CD4-positive, alpha-beta T cell (primary cell): ENCODE data around the gene GGA2. TPM values are rescaled to one million over a fixed set of nuclear protein-coding genes. Genes with fewer than 3 reads are reported as not detected.
"Not testable (repeated sequence)": the region's sequence is repeated elsewhere in the genome, so short reads cannot be mapped to it uniquely, and the experiment has no call there.

Experiments used
- ATAC-seq: fragments of 200-7000 bp; cut with Tn5 transposase; one replicate; pipeline ENCODE4 v1.10.0; 2022; ENCODE audit warnings: mild to moderate bottlenecking; ENCODE audit not compliant: poor library complexity
- CTCF ChIA-PET: fragments of 350-600 bp; sonication (Branson Sonifier 250); formaldehyde crosslinking; loops from one replicate; lab custom pipeline; 2021; ENCODE audit warnings: antibody characterized with exemption, inconsistent platforms; lab: Charles Lee
- POLR2A ChIA-PET: fragments of 350-600 bp; sonication (Branson Sonifier 250); formaldehyde crosslinking; loops from one replicate; lab custom pipeline; 2021; ENCODE audit warnings: antibody characterized with exemption, inconsistent platforms; lab: Charles Lee
- DNase-seq, 14 experiments: peaks; one replicate each; pipeline ENCODE4 v3.0.0-alpha.2; 2013 to 2020; ENCODE audit warnings: mixed read lengths in 2 of 14
- H3K27ac ChIP-seq, 2 donors: one replicate each; pipeline versions ENCODE4 v1.5.1 to v1.7.0; 2013; ENCODE audit warnings: low read length in 2 of 2, low read depth in 1 of 2, mild to moderate bottlenecking in 1 of 2
- H3K27me3 ChIP-seq, 2 experiments: 1 replicate in 1 of 2; 2 replicates in 1 of 2; pipeline versions ENCODE4 v1.6.1 to v1.7.0; 2013; ENCODE audit warnings: low read length in 2 of 2, control low read depth in 1 of 2, mild to moderate bottlenecking in 1 of 2, moderate library complexity in 1 of 2; ENCODE audit not compliant: insufficient read depth in 2 of 2, control insufficient read depth in 1 of 2
- H3K36me3 ChIP-seq: one replicate; pipeline ENCODE4 v1.6.1; 2013; ENCODE audit warnings: low read length, control low read depth; ENCODE audit not compliant: insufficient read depth
- H3K4me1 ChIP-seq: one replicate; pipeline ENCODE4 v1.6.1; 2013; ENCODE audit warnings: low read length, control low read depth; ENCODE audit not compliant: insufficient read depth
- H3K4me3 ChIP-seq: one replicate; pipeline ENCODE4 v1.5.1; 2013; ENCODE audit warnings: mild to moderate bottlenecking, low read length, moderate library complexity
- H3K9me3 ChIP-seq, 2 experiments: 1 replicate in 1 of 2; 2 replicates in 1 of 2; pipeline versions ENCODE4 v1.6.1 to v1.7.0; 2013; ENCODE audit warnings: low read length in 2 of 2, mild to moderate bottlenecking in 2 of 2, control low read depth in 1 of 2, moderate library complexity in 1 of 2; ENCODE audit not compliant: control insufficient read depth in 1 of 2, insufficient read depth in 1 of 2
- H3K27ac Mint-ChIP-seq: one replicate; pipeline ENCODE4 v1.8.0; 2020; ENCODE audit warnings: mixed read lengths
- H3K27me3 Mint-ChIP-seq: one replicate; pipeline ENCODE4 v1.8.0; 2021; ENCODE audit warnings: mixed read lengths
- H3K36me3 Mint-ChIP-seq: one replicate; pipeline ENCODE4 v1.8.0; 2021; ENCODE audit warnings: low read depth, mixed read lengths
- H3K4me1 Mint-ChIP-seq: one replicate; pipeline ENCODE4 v1.8.0; 2021; ENCODE audit warnings: low read depth, mixed read lengths
- H3K4me3 Mint-ChIP-seq: one replicate; pipeline ENCODE4 v1.8.0; 2020; ENCODE audit warnings: mild to moderate bottlenecking, mixed read lengths
- H3K9me3 Mint-ChIP-seq: one replicate; pipeline ENCODE4 v1.8.0; 2020; ENCODE audit warnings: mixed read lengths
- intact Hi-C, 2 experiments: fragments of 100-400 bp; cut with DNase I in 1 of 2; cut with micrococcal nuclease in 1 of 2; formaldehyde crosslinking; loops; one replicate each; pipeline versions ENCODE4 v1.15.1 to v1.9.0; 2023 to 2025; cut with DNase I, micrococcal nuclease
- total RNA-seq, 174 experiments: library from RNA in 2 of 174; stranded (reverse) in 2 of 174; gene quantifications; one replicate each; pipeline ENCODE4 v1.2.3 and lab custom pipeline; 2021 to 2026
- TF ChIP-seq, protein P1 (sequence below): fragments of 200-600 bp; IDR thresholded peaks from one replicate; pipeline ENCODE4 v1.8.0; 2022; ENCODE audit warnings: antibody characterized with exemption, mild to moderate bottlenecking

The GGA2 gene
- total RNA-seq, 2 experiments from 2014 or later, result 96.5 to 96.9 TPM

DNA sequence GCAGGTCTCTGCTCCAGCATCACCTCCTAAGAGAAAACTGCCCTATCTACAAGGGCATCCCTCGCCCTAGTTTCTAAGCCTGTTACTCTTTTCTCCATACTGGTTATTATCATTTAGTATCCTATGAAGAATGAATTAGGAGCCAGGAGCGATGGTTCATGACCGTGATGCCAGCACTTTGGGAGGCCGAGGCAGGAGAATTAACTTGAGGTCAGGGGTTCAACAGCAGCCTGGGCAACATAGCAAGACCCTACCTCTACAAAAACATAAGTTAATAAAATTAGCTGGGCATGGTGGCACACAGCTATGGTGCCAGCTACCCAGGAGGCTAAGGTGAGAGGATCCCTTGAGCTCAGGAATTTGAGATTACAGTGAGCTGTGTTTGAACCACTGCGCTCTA is 39.6 kb upstream of the GGA2 start:
- Histone ChIP-seq H3K9me3 (no peaks in the 10 kb centered on the region), H3K4me3 (no peak overlapping the region), H3K27me3 (no peaks in the 10 kb centered on the region), H3K36me3 (peaks cover 55% of the 10 kb centered on the region), H3K4me1 (no peaks in the 10 kb centered on the region), H3K27ac (no peak overlapping the region)
- Mint-ChIP-seq H3K4me1 (peaks cover 7% of the 10 kb centered on the region), H3K9me3 (no peaks in the 10 kb centered on the region), H3K36me3 (peaks cover 76% of the 10 kb centered on the region), H3K4me3 (no peak overlapping the region), H3K27ac (no peak overlapping the region), H3K27me3 (no peaks in the 10 kb centered on the region)
- POLR2A ChIA-PET, result no interaction called here
- intact Hi-C loops, result loop anchor here in 1 of 2 experiments (10.0 kb wide), 1 partner anchor 1595 kb away; the partner anchor contains the start of gene UQCRC2
- DNase-seq (no peak), ATAC-seq (no peak)
- TF ChIP-seq, protein P1, sequence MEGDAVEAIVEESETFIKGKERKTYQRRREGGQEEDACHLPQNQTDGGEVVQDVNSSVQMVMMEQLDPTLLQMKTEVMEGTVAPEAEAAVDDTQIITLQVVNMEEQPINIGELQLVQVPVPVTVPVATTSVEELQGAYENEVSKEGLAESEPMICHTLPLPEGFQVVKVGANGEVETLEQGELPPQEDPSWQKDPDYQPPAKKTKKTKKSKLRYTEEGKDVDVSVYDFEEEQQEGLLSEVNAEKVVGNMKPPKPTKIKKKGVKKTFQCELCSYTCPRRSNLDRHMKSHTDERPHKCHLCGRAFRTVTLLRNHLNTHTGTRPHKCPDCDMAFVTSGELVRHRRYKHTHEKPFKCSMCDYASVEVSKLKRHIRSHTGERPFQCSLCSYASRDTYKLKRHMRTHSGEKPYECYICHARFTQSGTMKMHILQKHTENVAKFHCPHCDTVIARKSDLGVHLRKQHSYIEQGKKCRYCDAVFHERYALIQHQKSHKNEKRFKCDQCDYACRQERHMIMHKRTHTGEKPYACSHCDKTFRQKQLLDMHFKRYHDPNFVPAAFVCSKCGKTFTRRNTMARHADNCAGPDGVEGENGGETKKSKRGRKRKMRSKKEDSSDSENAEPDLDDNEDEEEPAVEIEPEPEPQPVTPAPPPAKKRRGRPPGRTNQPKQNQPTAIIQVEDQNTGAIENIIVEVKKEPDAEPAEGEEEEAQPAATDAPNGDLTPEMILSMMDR, result no peak
- CTCF ChIA-PET, result no interaction called here

DNA sequence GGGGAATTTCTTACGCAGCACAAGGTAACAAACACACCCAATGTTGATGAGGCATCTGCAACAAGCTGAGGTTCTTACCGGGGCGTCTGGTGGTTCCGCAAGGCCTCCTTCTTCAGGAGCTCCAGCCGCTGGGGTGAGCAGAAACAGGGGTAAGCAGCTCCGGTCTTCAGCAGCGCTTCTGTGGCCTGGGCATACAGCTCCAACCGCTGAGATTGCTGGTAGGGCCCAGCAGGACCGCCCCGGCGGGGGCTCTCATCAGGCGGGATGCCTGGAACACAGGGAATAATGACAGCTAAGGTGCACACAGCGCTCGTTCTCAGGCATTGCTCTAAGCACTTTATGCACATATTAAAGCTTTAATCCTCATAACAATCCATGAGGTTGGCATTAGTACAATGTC is 34.1 kb upstream of the GGA2 start:
- intact Hi-C loops, result no loop called here
- ATAC-seq (no peak), DNase-seq (no peak)
- Histone ChIP-seq H3K36me3 (peaks cover 59% of the 10 kb centered on the region), H3K27ac (no peak overlapping the region), H3K27me3 (no peaks in the 10 kb centered on the region), H3K9me3 (no peaks in the 10 kb centered on the region), H3K4me1 (no peaks in the 10 kb centered on the region), H3K4me3 (no peak overlapping the region)
- H3K4me1 Mint-ChIP-seq, result no peaks in the 10 kb centered on the region
- no peaks in the 10 kb centered on the region for H3K9me3 Mint-ChIP-seq
- H3K4me3 Mint-ChIP-seq, result no peak overlapping the region
- H3K27me3 Mint-ChIP-seq, result no peaks in the 10 kb centered on the region
- peaks cover 67% of the 10 kb centered on the region for H3K36me3 Mint-ChIP-seq
- no peak overlapping the region for H3K27ac Mint-ChIP-seq
- ChIA-PET POLR2A (interaction anchor here (0.6 kb wide), 1 partner anchor 10 kb away, joined by 4 read pairs; no protein-coding TSS in a partner anchor), CTCF (no interaction called here)
- TF ChIP-seq, protein P1, result no peak

DNA sequence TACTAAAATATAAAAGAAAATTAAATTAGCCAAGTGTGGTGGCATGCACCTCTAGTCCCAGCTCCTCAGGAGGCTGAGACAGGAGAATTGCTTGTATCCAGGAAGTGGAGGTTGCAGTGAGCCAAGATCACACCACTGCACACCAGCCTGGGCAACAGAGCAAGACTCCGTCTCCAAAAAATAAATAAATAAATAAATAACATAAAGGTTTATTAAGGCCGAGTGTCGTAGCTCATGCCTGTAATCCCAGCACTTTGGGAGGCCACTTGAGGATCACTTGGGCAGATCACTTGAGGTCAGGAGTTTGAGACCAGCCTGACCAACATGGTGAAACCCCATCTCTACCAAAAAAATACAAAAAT is 30.5 kb upstream of the GGA2 start:
- H3K27me3 Mint-ChIP-seq, H3K4me3 Mint-ChIP-seq, H3K4me1 Mint-ChIP-seq, H3K27ac Mint-ChIP-seq, intact Hi-C loops, H3K4me3 ChIP-seq, CTCF ChIA-PET, H3K27ac ChIP-seq, H3K9me3 Mint-ChIP-seq, H3K27me3 ChIP-seq, POLR2A ChIA-PET, H3K4me1 ChIP-seq, H3K9me3 ChIP-seq, ATAC-seq, DNase-seq: not testable (repeated sequence)
- H3K36me3 Mint-ChIP-seq, result peaks cover 70% of the 10 kb centered on the region
- H3K36me3 ChIP-seq, result peaks cover 36% of the 10 kb centered on the region
